ENCODE measurements around the gene COMT.
A peak's percentile ranks its signal among the peaks of the same experiment; 100 is the strongest.

The COMT gene

DNA sequence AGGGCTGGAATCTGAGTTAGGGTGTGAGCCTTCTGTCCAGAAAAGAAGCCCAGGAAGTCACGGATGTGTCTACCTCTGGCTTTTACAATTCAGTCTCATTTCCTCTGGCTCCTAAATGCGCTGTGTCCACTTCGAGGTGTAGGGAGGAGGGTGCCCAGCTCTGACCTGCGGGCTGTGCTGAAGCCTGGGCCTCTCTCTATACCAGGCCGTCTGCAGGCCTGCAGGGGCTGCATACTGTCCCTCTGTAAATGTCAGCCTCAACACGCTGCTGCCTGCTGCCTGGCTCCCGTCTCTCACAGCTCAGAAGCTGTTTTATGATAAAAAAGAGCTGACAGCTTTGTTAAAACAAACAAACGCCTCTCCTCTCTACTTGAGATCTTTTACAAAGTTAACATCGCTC, 60.6 kb downstream of the COMT start:
- no peak overlapping the region for H3K9ac ChIP-seq (ENCODE audit: low read length in 2 of 2)
- H3K27me3 ChIP-seq (ENCODE audit: control insufficient read depth in 1 of 2, insufficient read depth in 2 of 2, low read length in 2 of 2): no peaks in the 10 kb centered on the region
- no peaks in the 10 kb centered on the region for H3K36me3 ChIP-seq (ENCODE audit: control insufficient read depth in 2 of 2, insufficient read depth in 2 of 2, low read length in 2 of 2)
- H3K27ac ChIP-seq (ENCODE audit: low read length): peak overlapping the region; percentile 24
- no peaks in the 10 kb centered on the region for H3K9me3 ChIP-seq (ENCODE audit: control insufficient read depth in 2 of 2, low read length in 2 of 2)
- no peak overlapping the region for H3K4me3 ChIP-seq (ENCODE audit: low read length in 2 of 2)
- peaks cover 9% of the 10 kb centered on the region for H3K4me1 ChIP-seq (ENCODE audit: control insufficient read depth, insufficient read depth, low read length)

DNA sequence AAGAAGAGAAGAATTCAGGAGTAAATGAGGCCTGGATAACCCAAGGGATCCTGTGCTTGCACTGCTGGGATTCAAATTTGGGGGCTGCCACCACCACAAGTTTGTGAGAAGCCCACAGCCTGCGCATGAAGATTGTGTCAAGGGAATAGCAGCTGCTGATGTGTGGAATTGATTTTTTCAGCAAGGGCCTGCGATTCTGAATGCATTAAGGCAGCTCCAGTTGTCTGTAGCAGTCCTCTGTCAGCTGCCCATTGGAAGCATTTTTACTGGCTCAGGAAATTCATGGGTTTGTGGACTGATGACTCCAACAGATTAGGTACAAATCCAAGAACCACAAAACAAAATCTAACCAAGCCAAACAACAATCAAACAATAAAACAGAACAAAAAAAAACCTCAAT, 61.1 kb downstream of the COMT start:
- no peak overlapping the region for H3K4me3 ChIP-seq (ENCODE audit: low read length in 2 of 2)

DNA sequence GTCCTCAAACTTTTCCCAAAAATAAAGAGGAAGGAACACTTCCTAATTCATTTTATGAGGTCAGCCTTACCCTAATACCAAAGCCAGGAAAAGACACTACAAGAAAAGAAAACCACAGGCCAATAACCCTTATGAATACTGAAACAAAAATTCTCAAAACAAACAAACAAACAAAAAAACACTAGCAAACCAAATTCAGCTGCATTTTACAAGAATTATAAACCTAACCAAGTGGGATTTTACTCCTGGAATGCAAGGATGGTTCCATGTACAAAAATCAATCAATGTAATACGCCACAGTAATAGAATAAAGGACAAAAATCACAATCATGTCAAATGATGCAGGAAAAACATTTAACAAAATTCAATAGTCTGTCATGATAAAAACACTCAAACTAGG, 61.7 kb downstream of the COMT start:
- H3K36me3 ChIP-seq (ENCODE audit: control insufficient read depth in 2 of 2, insufficient read depth in 2 of 2, low read length in 2 of 2): no peaks in the 10 kb centered on the region

More for the DNA sequence above, 61.1 kb downstream of the COMT start:
- no peak overlapping the region for H3K27ac ChIP-seq (ENCODE audit: low read length)
- H3K9ac ChIP-seq (ENCODE audit: low read length in 2 of 2): no peak overlapping the region
- H3K9me3 ChIP-seq (ENCODE audit: control insufficient read depth in 2 of 2, low read length in 2 of 2): no peaks in the 10 kb centered on the region
- H3K4me1 ChIP-seq (ENCODE audit: control insufficient read depth, insufficient read depth, low read length): peaks cover 9% of the 10 kb centered on the region
- H3K27me3 ChIP-seq (ENCODE audit: control insufficient read depth in 1 of 2, insufficient read depth in 2 of 2, low read length in 2 of 2): no peaks in the 10 kb centered on the region
- no peaks in the 10 kb centered on the region for H3K36me3 ChIP-seq (ENCODE audit: control insufficient read depth in 2 of 2, insufficient read depth in 2 of 2, low read length in 2 of 2)

GRCh38 chr22:20004464-20004863, 62.9 kb downstream of the COMT start:
- H3K27ac ChIP-seq (ENCODE audit: low read length): no peak overlapping the region
- H3K36me3 ChIP-seq (ENCODE audit: control insufficient read depth in 2 of 2, insufficient read depth in 2 of 2, low read length in 2 of 2): no peaks in the 10 kb centered on the region
- H3K4me1 ChIP-seq (ENCODE audit: control insufficient read depth, insufficient read depth, low read length): peaks cover 5% of the 10 kb centered on the region
- H3K9me3 ChIP-seq (ENCODE audit: control insufficient read depth in 2 of 2, low read length in 2 of 2): no peaks in the 10 kb centered on the region
- H3K4me3 ChIP-seq (ENCODE audit: low read length in 2 of 2): no peak overlapping the region
- no peak overlapping the region for H3K9ac ChIP-seq (ENCODE audit: low read length in 2 of 2)
- H3K27me3 ChIP-seq (ENCODE audit: control insufficient read depth in 1 of 2, insufficient read depth in 2 of 2, low read length in 2 of 2): no peaks in the 10 kb centered on the region

More for the DNA sequence above, 61.7 kb downstream of the COMT start:
- Histone ChIP-seq H3K9ac (ENCODE audit: low read length in 2 of 2) (no peak overlapping the region), H3K4me3 (ENCODE audit: low read length in 2 of 2) (no peak overlapping the region), H3K27ac (ENCODE audit: low read length) (no peak overlapping the region), H3K27me3 (ENCODE audit: control insufficient read depth in 1 of 2, insufficient read depth in 2 of 2, low read length in 2 of 2) (no peaks in the 10 kb centered on the region), H3K9me3 (ENCODE audit: control insufficient read depth in 2 of 2, low read length in 2 of 2) (no peaks in the 10 kb centered on the region), H3K4me1 (ENCODE audit: control insufficient read depth, insufficient read depth, low read length) (peaks cover 9% of the 10 kb centered on the region)

DNA sequence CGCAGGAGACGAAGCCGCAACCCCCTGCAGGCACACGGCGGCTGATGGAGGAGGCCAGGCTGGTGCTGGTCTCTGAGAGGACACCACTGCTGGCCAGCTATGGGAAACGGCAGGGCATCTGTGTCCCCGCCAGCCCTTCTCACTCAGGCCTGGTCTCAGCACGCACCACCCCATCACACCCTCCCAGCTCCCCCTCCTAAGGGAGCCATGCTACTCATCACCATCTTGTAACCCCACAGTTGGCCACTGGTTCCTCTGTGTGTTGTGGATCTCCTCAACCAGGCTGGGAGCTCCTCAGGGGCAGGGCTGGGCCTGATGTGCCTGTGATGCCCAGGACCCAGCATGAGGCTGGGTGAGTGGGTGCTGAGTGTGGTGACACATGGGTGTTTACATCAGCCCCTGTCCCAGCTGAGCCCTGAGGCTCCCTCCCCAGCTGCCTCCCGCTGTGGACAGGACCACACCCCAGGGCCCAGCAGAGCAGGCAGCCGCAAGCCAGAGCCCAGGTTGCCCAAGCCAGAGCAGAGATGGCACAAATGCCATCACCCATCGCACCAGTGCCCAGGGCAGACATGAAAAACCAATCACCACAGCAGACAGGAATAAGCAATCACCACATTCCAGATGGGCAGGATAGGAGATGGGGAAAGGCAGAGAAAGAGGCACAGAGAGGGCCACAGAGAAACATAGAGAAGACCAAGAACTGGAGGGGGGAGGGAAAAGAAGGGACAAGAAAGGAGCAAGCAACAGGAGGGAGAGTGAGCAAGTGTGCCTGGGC, 66.8 kb downstream of the COMT start:
- Histone ChIP-seq H3K4me3 (ENCODE audit: low read length in 2 of 2) (no peak overlapping the region), H3K27ac (ENCODE audit: low read length) (no peak overlapping the region), H3K36me3 (ENCODE audit: control insufficient read depth in 2 of 2, insufficient read depth in 2 of 2, low read length in 2 of 2) (no peaks in the 10 kb centered on the region), H3K9ac (ENCODE audit: low read length in 2 of 2) (no peak overlapping the region), H3K27me3 (ENCODE audit: control insufficient read depth in 1 of 2, insufficient read depth in 2 of 2, low read length in 2 of 2) (no peaks in the 10 kb centered on the region), H3K4me1 (ENCODE audit: control insufficient read depth, insufficient read depth, low read length) (peaks cover 6% of the 10 kb centered on the region), H3K9me3 (ENCODE audit: control insufficient read depth in 2 of 2, low read length in 2 of 2) (no peaks in the 10 kb centered on the region)

- Histone ChIP-seq H3K27me3 (ENCODE audit: control insufficient read depth in 1 of 2, insufficient read depth in 2 of 2, low read length in 2 of 2) (no peaks in the 10 kb centered on the region), H3K9me3 (ENCODE audit: control insufficient read depth in 2 of 2, low read length in 2 of 2) (no peaks in the 10 kb centered on the region), H3K27ac (ENCODE audit: low read length) (no peak overlapping the region), H3K4me1 (ENCODE audit: control insufficient read depth, insufficient read depth, low read length) (peaks cover 8% of the 10 kb centered on the region), H3K36me3 (ENCODE audit: control insufficient read depth in 2 of 2, insufficient read depth in 2 of 2, low read length in 2 of 2) (no peaks in the 10 kb centered on the region), H3K9ac (ENCODE audit: low read length in 2 of 2) (no peak overlapping the region), H3K4me3 (ENCODE audit: low read length in 2 of 2) (no peak overlapping the region)
Measured at GRCh38 chr22:20009018-20009491, 67.5 kb downstream of the COMT start.

GRCh38 chr22:20009582-20010306, 68.2 kb downstream of the COMT start:
- no peak overlapping the region for H3K4me3 ChIP-seq (ENCODE audit: low read length in 2 of 2)
- no peak overlapping the region for H3K9ac ChIP-seq (ENCODE audit: low read length in 2 of 2)
- H3K27me3 ChIP-seq (ENCODE audit: control insufficient read depth in 1 of 2, insufficient read depth in 2 of 2, low read length in 2 of 2): no peaks in the 10 kb centered on the region
- H3K27ac ChIP-seq (ENCODE audit: low read length): no peak overlapping the region
- H3K36me3 ChIP-seq (ENCODE audit: control insufficient read depth in 2 of 2, insufficient read depth in 2 of 2, low read length in 2 of 2): no peaks in the 10 kb centered on the region
- no peaks in the 10 kb centered on the region for H3K9me3 ChIP-seq (ENCODE audit: control insufficient read depth in 2 of 2, low read length in 2 of 2)
- H3K4me1 ChIP-seq (ENCODE audit: control insufficient read depth, insufficient read depth, low read length): peaks cover 8% of the 10 kb centered on the region

DNA sequence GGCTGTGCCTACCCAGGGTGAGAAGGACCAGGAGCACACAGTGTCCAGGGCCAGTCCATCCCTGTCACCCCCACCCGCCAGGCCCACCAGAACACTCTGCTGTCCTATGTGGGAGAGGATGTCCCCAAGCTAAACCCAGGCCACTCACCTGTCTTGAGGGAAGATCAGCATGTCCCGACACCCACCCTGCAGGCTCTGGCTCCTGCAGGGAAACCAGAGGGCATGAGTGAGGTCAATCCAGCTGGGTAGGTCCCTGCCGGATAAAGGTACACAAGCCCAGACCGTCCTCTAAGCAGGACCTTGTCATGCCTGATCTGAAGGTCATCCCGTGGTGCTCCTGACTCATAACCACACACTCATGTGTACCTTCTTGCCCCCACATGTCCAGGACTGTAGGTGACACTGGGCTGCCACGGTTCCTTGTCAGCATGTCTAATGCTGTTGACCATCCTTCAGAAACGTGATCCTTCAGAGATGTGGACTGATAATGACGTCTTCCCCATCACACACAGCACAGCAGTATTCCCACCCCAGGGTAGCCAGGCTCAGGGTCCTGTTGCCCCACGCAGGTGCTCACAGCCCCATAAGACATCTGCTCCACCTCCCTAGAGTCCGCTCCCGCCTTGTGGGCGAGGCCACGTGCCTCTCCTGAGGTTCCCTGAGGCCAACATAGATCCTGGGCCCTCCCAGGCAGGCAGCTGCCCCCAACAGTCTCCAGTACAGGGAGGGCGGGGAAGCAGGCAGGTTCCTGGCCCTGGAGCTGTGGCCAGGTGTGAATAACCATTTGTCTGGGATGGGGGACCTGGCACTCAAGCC, 68.9 kb downstream of the COMT start:
- Histone ChIP-seq H3K9me3 (ENCODE audit: control insufficient read depth in 2 of 2, low read length in 2 of 2) (no peaks in the 10 kb centered on the region), H3K36me3 (ENCODE audit: control insufficient read depth in 2 of 2, insufficient read depth in 2 of 2, low read length in 2 of 2) (no peaks in the 10 kb centered on the region), H3K27me3 (ENCODE audit: control insufficient read depth in 1 of 2, insufficient read depth in 2 of 2, low read length in 2 of 2) (no peaks in the 10 kb centered on the region), H3K9ac (ENCODE audit: low read length in 2 of 2) (no peak overlapping the region), H3K4me1 (ENCODE audit: control insufficient read depth, insufficient read depth, low read length) (peaks cover 11% of the 10 kb centered on the region), H3K4me3 (ENCODE audit: low read length in 2 of 2) (no peak overlapping the region), H3K27ac (ENCODE audit: low read length) (no peak overlapping the region)

DNA sequence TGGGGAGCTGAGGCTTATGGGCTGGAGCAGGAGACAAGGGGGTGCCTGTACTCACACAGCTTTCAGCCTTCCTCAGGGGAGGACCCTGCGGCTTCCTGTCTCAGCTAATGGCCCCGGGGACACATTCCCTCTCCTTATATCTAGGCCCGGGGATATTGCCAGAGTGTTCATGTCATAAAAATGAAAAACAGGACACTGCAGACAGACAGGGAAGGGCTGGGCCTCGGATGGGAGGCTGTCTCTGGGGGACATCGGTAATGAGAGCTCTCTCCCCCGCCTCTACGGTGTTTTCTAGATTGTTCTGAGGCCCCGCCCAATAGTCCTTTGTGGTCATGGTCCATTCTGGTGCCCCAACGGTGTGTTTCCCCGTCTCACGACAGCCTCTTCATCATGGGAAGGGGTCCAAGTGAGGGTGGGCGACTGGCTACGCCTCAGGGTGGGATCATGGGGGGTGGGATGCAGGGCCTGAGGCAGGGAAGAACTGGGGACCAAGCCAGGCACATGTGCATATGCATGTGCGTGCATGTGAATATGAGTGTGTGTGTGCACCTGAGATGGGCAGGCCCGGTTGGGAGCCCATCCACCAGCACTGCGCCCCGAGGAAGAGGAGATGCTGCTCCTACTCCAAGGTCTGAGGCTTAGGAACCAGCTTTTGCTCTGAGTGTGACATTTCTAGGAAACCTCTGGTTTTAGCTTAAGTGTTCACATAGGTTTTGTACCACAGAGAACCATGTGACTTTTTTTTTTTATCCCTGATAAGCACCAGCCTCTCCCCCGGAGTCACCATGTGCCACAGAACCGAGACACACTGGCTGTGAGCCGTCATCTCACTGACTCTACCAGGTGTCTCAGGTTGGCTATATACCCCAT, 69.8 kb downstream of the COMT start:
- Histone ChIP-seq H3K27me3 (ENCODE audit: control insufficient read depth in 1 of 2, insufficient read depth in 2 of 2, low read length in 2 of 2) (no peaks in the 10 kb centered on the region), H3K27ac (ENCODE audit: low read length) (no peak overlapping the region), H3K9ac (ENCODE audit: low read length in 2 of 2) (no peak overlapping the region), H3K36me3 (ENCODE audit: control insufficient read depth in 2 of 2, insufficient read depth in 2 of 2, low read length in 2 of 2) (no peaks in the 10 kb centered on the region), H3K4me3 (ENCODE audit: low read length in 2 of 2) (no peak overlapping the region), H3K4me1 (ENCODE audit: control insufficient read depth, insufficient read depth, low read length) (peaks cover 19% of the 10 kb centered on the region), H3K9me3 (ENCODE audit: control insufficient read depth in 2 of 2, low read length in 2 of 2) (no peaks in the 10 kb centered on the region)

Data from stomach smooth muscle (tissue), 2 donors.